ENCODE measurements around the gene PPM1H.

PPM1H gene

DNA sequence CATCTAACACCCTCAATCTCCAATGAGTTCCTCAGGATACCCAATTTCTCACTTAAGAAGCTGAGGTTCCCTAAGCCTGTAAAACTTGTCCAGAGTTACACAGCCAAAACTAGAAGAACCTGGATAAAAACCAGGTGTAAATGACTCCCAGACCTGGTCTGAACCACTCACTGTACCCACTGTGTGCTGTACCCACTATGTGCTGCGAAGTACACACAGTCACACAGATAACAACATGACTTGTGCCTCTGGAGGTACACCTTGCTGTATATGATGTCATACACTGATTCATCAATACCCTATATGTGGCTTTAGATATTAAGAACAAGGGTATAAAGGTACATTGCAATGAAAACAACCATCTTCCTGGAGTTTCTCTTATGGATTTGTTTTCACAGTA is 66.1 kb downstream of the PPM1H start:
- DNase-seq: no peak

- no peak for DNase-seq
Observed at GRCh38 chr12:62866451-62867082, 68.4 kb downstream of the PPM1H start.

GRCh38 chr12:62865937-62866336 is 69.0 kb downstream of the PPM1H start:
- no peak for DNase-seq

GRCh38 chr12:62865065-62865464 is 69.9 kb downstream of the PPM1H start:
- no peak for DNase-seq

DNA sequence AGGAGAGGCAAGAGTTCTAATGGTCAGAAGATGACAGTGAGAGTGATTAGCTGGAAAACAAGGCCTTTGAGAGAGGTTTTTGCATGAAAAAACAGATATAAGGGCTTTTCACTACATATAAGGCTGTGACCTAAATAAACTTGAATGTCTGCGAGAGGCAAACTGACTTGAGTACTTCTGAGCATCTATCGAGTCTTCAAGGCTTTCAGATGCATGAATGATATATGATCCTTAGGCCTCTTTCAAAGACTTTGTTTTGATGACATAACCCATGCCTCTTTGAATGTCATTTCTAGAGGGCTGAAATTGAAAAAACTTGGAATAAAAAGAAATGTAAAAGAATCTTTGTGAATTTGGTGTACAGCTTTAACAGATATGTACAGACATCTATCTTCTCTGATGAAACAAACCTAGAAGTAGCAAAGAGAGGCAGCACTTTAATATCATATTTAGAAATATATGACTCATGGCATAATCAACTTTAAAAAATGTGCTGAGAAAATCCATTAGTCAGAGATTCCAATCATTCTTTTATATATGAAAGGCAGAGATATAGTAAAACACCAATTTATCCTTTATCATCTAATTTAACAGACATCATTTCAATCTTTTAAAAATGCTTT is 72.6 kb downstream of the PPM1H start:
- no peak for DNase-seq

GRCh38 chr12:62861586-62861985 is 73.4 kb downstream of the PPM1H start:
- no peak for DNase-seq

DNA sequence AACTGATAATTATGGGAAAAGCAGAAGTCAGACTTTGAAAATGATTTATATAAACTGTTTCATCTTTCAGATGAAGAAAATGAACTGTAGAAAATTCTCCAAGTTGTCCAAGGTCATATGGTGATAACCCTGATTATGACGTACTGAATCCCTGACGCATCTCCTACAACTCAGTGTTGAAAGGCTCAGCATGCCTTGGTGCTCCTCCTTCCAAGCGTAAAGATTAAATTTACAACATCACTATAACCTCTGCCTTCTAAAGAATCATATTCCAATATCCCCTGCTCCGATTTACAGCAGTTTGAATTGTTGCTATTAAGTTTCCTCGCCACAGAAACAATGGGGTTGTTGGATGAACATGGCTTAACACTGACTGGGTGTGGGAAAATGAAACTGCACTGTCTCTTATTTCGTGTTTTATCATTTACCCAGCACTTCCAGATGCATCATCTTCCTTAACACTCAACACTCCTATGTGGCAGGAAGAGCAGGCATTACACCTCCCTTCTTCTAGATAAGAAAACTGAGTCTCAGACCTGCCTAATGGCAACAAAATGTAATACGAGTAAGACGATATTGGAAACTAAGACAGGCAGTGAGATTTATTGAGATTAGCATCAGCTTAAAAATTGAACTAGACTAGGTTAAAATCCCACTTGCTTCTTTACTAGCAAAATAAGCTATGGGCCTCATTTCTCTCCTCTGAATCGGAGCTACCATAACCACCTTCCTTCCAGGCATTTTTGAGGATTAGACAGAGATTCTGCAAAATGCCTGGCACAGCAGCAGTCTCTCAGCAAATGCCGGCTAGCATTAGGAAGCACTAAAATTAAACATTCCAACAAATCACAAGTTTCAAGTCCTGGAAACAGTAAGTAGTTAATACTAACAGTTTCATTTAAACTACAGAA is 74.2 kb downstream of the PPM1H start:
- DNase-seq: no peak

GRCh38 chr12:62860020-62860419 is 74.9 kb downstream of the PPM1H start:
- DNase-seq: no peak

- no peak for DNase-seq
Observed at GRCh38 chr12:62859321-62859737, 75.6 kb downstream of the PPM1H start.

DNA sequence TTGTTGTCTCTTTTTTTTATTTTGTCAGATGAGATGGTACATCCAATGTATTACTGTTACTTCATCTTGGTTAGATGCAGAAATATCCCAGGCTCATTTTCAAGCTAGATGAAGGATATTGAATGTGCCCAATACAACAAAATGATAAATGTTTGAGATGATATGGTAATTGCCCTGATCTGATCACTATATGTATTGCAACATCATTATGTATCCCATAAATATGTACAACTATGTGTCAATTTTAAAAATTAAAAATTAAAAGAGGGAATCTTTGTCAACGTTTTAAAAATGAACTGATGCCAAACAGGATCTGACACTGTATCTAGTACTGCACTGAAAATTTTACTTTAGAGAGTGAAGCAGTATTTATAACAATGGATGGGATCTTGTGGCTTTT is 78.5 kb downstream of the PPM1H start:
- DNase-seq: no peak

- no peak for DNase-seq
Observed at GRCh38 chr12:62854024-62854423, 80.9 kb downstream of the PPM1H start.

- no peak for DNase-seq
Observed at GRCh38 chr12:62849398-62849797, 85.6 kb downstream of the PPM1H start.

DNA sequence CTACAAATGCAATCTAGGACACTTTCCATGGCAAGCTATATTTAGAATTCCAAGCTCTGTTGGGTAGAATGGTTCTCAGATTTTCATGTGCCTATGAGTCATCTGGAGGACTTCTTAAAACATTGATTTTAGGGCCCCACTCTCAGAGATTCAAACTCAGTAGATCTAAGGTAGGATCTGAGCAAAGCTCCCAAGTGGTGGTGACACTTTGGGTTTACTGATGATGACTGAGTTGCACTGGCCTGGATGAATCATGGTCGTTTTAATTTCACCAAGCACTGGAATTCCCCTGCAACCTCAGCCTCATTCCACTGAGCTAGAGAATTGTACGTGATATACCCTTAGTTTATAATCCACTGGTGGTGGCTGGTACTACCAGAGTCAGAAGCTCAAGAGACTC is 86.5 kb downstream of the PPM1H start:
- no peak for DNase-seq

- DNase-seq: no peak
Observed at GRCh38 chr12:62847709-62848108, 87.2 kb downstream of the PPM1H start.

GRCh38 chr12:62846491-62846890 is 88.5 kb downstream of the PPM1H start:
- no peak for DNase-seq

DNA sequence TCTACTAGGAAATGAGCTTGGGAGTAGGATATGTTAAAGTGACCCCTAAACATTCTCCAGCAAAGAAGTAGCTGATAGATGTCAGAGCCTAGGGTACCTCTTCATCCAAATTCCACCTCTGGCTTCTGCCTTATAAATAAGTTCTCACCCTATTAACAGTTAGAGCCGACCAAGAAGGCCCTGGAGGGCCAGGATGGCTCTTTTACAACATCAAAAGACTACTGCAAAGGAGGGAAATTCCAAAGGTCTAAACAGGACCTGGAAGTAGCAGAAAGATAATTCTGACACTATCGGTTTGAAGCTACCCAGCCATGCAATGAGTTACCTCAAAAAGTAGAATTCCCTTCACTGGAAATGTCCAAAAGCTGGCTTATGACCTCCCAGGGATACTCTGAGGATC is 90.0 kb downstream of the PPM1H start:
- no peak for DNase-seq

- DNase-seq: no peak
Observed at GRCh38 chr12:62843716-62844115, 91.2 kb downstream of the PPM1H start.

GRCh38 chr12:62841846-62842245 is 93.1 kb downstream of the PPM1H start:
- no peak for DNase-seq

DNA sequence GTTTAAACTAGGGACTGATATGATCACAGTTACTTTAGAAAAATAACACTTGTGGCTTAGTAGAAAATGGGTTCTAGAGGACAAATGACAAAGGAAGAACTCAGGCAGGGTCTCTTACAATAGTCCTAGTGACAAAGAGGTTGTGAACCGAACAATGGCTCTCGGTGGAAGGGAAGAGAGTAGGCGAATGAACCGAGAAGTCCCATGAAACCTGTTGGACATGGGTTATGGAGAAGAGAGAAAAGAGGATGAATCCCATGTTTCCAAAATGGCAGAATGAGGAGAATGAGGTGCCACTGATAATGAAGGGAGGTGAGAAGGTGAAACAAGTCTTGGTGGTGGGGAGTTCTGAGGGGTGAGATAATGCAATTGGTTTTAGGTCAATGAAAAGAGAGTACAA is 94.1 kb downstream of the PPM1H start:
- DNase-seq: no peak

DNA sequence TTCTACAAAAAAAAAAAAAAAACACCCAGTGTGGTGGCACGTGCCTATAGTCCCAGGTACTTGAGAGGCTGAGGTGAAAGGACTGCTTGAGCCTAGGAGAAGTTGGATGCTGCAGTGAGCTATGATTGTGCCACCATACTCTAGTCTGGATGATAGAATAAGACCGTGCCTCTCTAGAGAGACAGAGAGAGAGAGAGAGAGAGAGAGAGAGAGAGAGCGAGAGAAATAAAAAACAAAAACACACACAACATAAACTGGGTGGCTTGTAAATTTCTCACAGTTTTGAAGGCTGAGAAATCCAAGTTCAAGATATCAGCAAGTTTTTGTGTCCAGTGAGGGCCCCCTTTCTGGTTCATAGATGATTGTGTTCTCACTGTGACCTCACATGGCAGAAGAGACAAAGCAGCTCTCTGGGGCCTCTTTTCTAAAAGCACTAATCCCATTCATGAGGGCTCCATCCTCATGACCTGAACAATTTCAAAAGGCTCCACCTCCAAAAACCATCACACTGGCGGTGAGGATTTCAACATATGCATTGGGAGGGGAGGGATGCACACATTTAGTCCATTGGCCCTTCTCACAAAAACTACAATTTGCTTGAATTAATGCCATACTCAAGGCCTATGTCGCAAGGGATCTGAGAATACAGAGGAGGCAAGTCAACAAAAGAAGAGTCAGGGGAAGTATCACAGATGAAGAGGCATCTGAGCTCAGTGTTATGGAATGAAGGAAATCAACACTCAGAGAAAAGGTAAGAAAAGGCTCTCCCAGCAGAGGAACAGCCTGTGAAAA is 94.9 kb downstream of the PPM1H start:
- DNase-seq: no peak

DNA sequence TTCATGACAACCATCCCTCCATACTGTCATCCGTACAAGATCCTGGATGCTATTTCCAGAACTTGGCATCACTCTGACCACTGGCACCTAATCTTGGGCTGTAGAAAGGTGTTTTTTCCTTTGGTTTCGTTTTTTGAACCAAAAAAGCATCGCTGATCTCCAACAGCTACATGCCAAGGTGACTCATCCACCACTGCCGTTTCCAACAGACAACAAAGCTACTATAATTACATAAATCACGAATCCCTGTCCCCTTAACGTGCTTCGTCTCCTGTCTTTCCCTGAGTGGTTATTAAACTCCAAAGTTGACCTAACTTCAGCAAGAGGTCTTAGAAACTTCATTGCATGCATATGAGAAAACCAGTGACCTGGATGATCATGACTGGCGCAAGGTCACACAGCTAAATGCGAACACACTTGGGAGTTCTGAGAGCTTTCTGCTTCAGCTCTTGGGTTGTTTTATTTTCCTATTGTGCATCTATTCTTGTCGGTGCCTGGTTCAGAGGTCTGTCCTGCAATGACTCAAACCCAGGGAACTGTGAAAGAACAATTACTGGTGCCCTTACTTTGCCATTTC is 99.9 kb downstream of the PPM1H start:
- no peak for DNase-seq

DNA sequence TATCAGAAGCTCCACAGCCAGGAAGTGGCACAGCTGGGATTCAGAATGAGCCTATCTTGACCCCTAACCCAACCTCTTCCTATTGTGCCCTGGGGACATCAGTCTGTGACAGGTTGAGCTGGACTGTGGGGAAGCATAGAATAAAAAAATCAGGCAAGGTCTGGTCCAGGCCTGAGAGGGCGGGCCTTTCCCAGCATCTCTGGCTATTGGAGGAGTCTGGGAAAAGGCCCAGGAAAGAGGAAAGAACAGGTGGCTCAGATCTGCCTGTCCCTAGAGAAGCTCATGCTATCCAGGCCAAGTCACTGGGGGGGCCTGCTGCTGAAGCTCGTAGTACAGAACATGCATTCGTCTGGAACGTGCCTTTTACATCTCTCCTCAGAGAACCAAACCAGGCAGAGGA is 100.5 kb downstream of the PPM1H start:
- DNase-seq: no peak

- no peak for DNase-seq
Observed at GRCh38 chr12:62833634-62834033, 101.3 kb downstream of the PPM1H start.
